HL-60 (cell line): Measurements from ENCODE around the gene MYO5B.

Experiments
- DNase-seq, 2 experiments: peaks; one replicate each; pipeline ENCODE4 v3.0.0-alpha.2; 2010 to 2020; ENCODE audit warnings: low read depth in 1 of 2, low spot score in 1 of 2
- H3K27ac ChIP-seq: fragments of 250-450 bp; sonication (Bioruptor Pico); replicated peaks from 2 replicates; pipeline ENCODE4 v1.5.1; 2020; ENCODE audit warnings: mild to moderate bottlenecking, moderate library complexity
- H3K27me3 ChIP-seq: fragments of 250-450 bp; sonication (Bioruptor Pico); 2 replicates; pipeline ENCODE4 v1.5.1; 2021; ENCODE audit warnings: mild to moderate bottlenecking, moderate library complexity; ENCODE audit not compliant: insufficient read depth, poor library complexity, severe bottlenecking
- H3K4me3 ChIP-seq: replicated peaks from 2 replicates; pipeline ENCODE4 v1.5.1; 2011; ENCODE audit warnings: mild to moderate bottlenecking, control low read depth, low read length; ENCODE audit not compliant: insufficient read depth
- GABPA ChIP-seq: IDR thresholded peaks from 2 replicates; pipeline ENCODE4 v1.6.1; 2012; ENCODE audit warnings: low read depth
- POLR2AphosphoS5 ChIP-seq: IDR thresholded peaks from 2 replicates; pipeline ENCODE4 v1.6.1; 2012; ENCODE audit warnings: low read depth
- REST ChIP-seq: IDR thresholded peaks from 2 replicates; pipeline ENCODE4 v1.6.1; 2012; ENCODE audit warnings: low read depth; ENCODE audit not compliant: insufficient replicate concordance
- SPI1 ChIP-seq: IDR thresholded peaks from 2 replicates; pipeline ENCODE4 v1.6.1; 2012; ENCODE audit warnings: low read depth, mild to moderate bottlenecking, borderline replicate concordance
- TF ChIP-seq, protein P1 (sequence below): IDR thresholded peaks from one replicate; pipeline ENCODE4 v1.5.1; 2011; ENCODE audit warnings: low read length, control low read depth, inconsistent platforms; ENCODE audit not compliant: insufficient read depth

MYO5B gene

DNA sequence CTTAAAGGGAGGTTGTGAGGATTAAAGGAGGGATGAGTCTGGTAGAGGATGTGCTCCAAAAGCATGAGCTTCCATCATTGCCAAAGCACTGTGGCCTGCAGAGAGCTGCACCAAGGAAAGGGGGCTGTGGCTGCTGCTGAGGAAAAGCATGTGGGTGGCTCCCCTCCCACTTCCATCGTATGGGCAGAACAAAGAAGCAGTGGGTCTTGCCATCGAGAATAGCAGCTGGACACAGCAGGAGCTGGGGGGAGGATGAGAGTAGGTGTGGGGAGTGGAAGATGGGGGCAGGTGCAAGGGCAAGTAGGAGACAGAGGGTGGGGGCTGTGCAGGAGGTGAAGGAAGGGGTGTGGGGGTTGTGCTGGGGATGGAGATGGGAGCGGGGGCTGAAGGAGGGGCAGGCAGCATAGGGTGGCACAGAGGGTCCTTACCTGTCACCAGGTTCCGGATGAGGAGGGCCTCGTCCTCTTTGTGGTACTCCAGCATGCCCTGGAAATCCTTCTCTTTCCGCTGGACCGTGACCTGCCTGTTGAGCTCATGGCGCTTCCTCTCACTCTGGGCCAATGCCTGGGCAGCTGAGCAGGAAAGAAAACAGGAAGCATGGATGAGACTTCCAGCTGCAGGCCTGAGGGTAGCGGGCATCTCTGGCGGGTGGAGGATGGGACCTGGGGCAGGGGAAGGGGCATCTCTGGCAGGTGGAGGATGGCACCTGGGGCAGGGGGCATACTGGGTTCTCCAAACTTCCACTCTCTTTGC is 348.1 kb downstream of the MYO5B start:
- H3K4me3 ChIP-seq, result no peak overlapping the region
- peaks cover 5% of the 10 kb centered on the region for H3K27me3 ChIP-seq
- H3K27ac ChIP-seq, result no peak overlapping the region
- no peak for DNase-seq
- TF ChIP-seq, protein P1, sequence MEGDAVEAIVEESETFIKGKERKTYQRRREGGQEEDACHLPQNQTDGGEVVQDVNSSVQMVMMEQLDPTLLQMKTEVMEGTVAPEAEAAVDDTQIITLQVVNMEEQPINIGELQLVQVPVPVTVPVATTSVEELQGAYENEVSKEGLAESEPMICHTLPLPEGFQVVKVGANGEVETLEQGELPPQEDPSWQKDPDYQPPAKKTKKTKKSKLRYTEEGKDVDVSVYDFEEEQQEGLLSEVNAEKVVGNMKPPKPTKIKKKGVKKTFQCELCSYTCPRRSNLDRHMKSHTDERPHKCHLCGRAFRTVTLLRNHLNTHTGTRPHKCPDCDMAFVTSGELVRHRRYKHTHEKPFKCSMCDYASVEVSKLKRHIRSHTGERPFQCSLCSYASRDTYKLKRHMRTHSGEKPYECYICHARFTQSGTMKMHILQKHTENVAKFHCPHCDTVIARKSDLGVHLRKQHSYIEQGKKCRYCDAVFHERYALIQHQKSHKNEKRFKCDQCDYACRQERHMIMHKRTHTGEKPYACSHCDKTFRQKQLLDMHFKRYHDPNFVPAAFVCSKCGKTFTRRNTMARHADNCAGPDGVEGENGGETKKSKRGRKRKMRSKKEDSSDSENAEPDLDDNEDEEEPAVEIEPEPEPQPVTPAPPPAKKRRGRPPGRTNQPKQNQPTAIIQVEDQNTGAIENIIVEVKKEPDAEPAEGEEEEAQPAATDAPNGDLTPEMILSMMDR, result no peak
- no peak for TF ChIP-seq REST
- no peak for TF ChIP-seq SPI1
- no peak for TF ChIP-seq GABPA
- TF ChIP-seq POLR2AphosphoS5, result no peak

GRCh38 chr18:49846361-49846662 is 348.6 kb downstream of the MYO5B start:
- Histone ChIP-seq H3K27ac (no peak overlapping the region), H3K27me3 (peaks cover 5% of the 10 kb centered on the region), H3K4me3 (no peak overlapping the region)
- TF ChIP-seq, protein P1, result no peak
- TF ChIP-seq GABPA, result no peak
- TF ChIP-seq REST, result no peak
- no peak for TF ChIP-seq POLR2AphosphoS5
- TF ChIP-seq SPI1, result no peak
- no peak for DNase-seq

DNA sequence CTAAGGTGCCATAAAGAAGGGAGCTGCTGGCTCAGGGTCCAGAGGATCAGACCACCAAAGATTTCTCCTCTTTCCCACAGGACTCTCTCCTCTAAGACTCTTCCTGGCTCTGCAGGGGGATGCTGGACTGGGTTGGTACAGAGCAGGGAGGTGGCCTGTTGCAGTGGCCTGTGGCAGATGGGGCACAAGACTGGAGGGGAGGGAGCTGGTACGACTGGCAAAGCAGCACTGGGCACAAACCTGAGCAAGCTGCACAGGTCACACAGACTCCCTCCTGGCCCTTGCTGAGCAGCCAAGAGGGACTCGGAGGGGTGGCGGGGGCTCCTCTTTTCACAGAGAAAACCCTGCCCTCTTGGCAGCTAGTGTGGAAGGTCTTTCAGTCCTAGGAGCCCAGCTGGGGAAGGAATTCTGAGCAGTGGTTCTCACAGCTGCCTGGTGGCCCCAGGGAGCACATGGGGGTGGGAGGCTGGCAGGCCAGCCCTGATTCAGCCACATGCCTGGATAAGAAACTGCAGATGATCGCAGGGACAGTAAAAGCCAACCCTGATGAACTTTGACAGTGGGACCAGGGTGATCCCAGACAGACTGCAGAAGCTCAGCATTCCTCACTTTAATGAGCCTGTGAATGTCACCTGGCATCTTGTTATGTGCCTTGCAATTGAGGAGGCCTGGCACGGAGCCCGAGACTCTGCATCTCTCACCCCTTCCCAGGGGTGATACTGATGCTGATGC is 349.2 kb downstream of the MYO5B start:
- no peak for DNase-seq
- H3K27ac ChIP-seq, result no peak overlapping the region
- peaks cover 5% of the 10 kb centered on the region for H3K27me3 ChIP-seq
- no peak overlapping the region for H3K4me3 ChIP-seq
- TF ChIP-seq GABPA, result no peak
- TF ChIP-seq REST, result no peak
- TF ChIP-seq, protein P1, result no peak
- TF ChIP-seq SPI1, result no peak
- TF ChIP-seq POLR2AphosphoS5, result no peak
